GM23248 (cell line): ENCODE measurements around the gene CARMIL1. TPM values are rescaled to one million over a fixed set of nuclear protein-coding genes. Genes with fewer than 3 reads are reported as not detected.
A peak's percentile ranks its signal among the peaks of the same experiment; 100 is the strongest.

ENCODE experiments used
- DNase-seq: peaks from one replicate; pipeline ENCODE4 v3.0.0-alpha.2; 2015
- H2AFZ ChIP-seq: fragments of 200-600 bp; sonication (generic); 2 replicates; pipeline ENCODE4 v1.6.1; 2016; ENCODE audit warnings: antibody characterized with exemption
- H3F3A ChIP-seq: fragments of 200-600 bp; sonication (generic); 2 replicates; pipeline ENCODE4 v1.6.1; 2016; ENCODE audit warnings: mild to moderate bottlenecking, antibody characterized with exemption, mixed run types; ENCODE audit not compliant: insufficient read depth
- H3K27ac ChIP-seq: fragments of 200-600 bp; sonication (generic); 2 replicates; pipeline ENCODE4 v1.5.1; 2016; ENCODE audit warnings: mild to moderate bottlenecking
- H3K27me3 ChIP-seq: fragments of 200-600 bp; sonication (generic); replicated peaks from 2 replicates; pipeline ENCODE4 v1.6.1; 2016; ENCODE audit warnings: mild to moderate bottlenecking; ENCODE audit not compliant: insufficient read depth
- H3K36me3 ChIP-seq: fragments of 200-600 bp; sonication (generic); 2 replicates; pipeline ENCODE4 v1.6.1; 2016; ENCODE audit warnings: low read depth, mild to moderate bottlenecking
- H3K4me1 ChIP-seq: fragments of 200-600 bp; sonication (generic); 2 replicates; pipeline ENCODE4 v1.6.1; 2016; ENCODE audit warnings: mild to moderate bottlenecking; ENCODE audit not compliant: insufficient read depth
- H3K4me2 ChIP-seq: fragments of 200-600 bp; sonication (generic); one replicate; pipeline ENCODE4 v1.6.1; 2016; ENCODE audit warnings: mild to moderate bottlenecking; ENCODE audit not compliant: unreplicated experiment
- H3K4me3 ChIP-seq: fragments of 200-600 bp; sonication (generic); 2 replicates; pipeline ENCODE4 v1.5.1; 2016; ENCODE audit warnings: mild to moderate bottlenecking
- H3K79me2 ChIP-seq: fragments of 200-600 bp; sonication (generic); 2 replicates; pipeline ENCODE4 v1.6.1; 2016; ENCODE audit warnings: mild to moderate bottlenecking; ENCODE audit not compliant: insufficient read depth
- H3K9ac ChIP-seq: fragments of 200-600 bp; sonication (generic); 2 replicates; pipeline ENCODE4 v1.6.1; 2016; ENCODE audit warnings: mild to moderate bottlenecking
- H3K9me2 ChIP-seq: fragments of 200-600 bp; sonication (generic); 2 replicates; pipeline ENCODE4 v1.6.1; 2016; ENCODE audit warnings: mixed run types, mild to moderate bottlenecking, moderate library complexity; ENCODE audit not compliant: insufficient read depth
- H3K9me3 ChIP-seq: fragments of 200-600 bp; sonication (generic); one replicate; pipeline ENCODE4 v1.6.1; 2017; ENCODE audit warnings: low read depth
- H4K20me1 ChIP-seq: fragments of 200-600 bp; sonication (generic); 2 replicates; pipeline ENCODE4 v1.6.0; 2016; ENCODE audit not compliant: insufficient read depth
- EZH2 ChIP-seq: fragments of 200-600 bp; sonication (generic); IDR thresholded peaks from 2 replicates; pipeline ENCODE4 v1.6.1; 2018; ENCODE audit warnings: antibody characterized with exemption, mild to moderate bottlenecking; ENCODE audit not compliant: insufficient read depth, poor library complexity, severe bottlenecking
- EZH2phosphoT487 ChIP-seq: fragments of 200-600 bp; sonication (generic); IDR thresholded peaks from 2 replicates; pipeline ENCODE4 v1.6.1; 2018; ENCODE audit warnings: antibody characterized with exemption, moderate library complexity, mild to moderate bottlenecking, low read depth; ENCODE audit not compliant: insufficient read depth
- WGBS, 2 experiments: methylation state at CpG; one replicate each; pipeline ENCODE4 v1.1.6; 2015 to 2017; ENCODE audit warnings: low lambda C conversion rate in 2 of 2, low coverage in 1 of 2; ENCODE audit errors: missing lambda C conversion rate in 2 of 2; 5-methylcytosine and 5-hydroxymethylcytosine counted together
- in situ Hi-C: fragments of 300-500 bp; cut with MboI; formaldehyde crosslinking; loops from 2 replicates; pipeline ENCODE4 v1.15.0; 2020
- polyA plus RNA-seq: library from polyadenylated mRNA; unstranded; fragments of >200 nt; fragmentation: Nextera tagmentation; extraction: Ambion mirVana; gene quantifications from 2 replicates; pipeline ENCODE4 v1.2.1, GENCODE V29; 2016
- total RNA-seq: library from RNA; depleted of rRNA; stranded (reverse); fragments of >200 nt; shearing (Covaris generic); gene quantifications from 2 replicates; pipeline ENCODE4 v1.2.3, GENCODE V29; 2014

The CARMIL1 gene
- total and polyA plus RNA-seq, 2 experiments from 2014 or later = 10.9 to 11.0 TPM

DNA sequence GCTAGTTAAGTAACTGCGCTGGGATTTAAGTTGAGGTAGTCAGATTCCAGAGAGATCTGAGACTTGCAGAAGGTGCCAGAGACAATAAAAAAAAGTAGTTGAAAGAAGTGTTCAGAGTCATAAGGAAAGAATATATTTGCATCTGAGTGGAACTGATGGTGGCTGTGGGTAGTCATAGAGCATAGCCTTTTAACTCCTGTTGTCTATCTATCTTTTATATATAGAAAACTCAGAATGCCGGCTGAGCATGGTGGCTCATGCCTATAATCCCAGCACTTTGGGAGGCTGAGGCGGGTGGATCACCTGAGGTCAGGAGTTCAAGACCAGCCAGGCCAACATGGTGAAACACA lies 62.0 kb downstream of the CARMIL1 start:
- WGBS, 2 experiments = 86 to 99% methylated on average over 3 of the region's 3 CpGs

DNA sequence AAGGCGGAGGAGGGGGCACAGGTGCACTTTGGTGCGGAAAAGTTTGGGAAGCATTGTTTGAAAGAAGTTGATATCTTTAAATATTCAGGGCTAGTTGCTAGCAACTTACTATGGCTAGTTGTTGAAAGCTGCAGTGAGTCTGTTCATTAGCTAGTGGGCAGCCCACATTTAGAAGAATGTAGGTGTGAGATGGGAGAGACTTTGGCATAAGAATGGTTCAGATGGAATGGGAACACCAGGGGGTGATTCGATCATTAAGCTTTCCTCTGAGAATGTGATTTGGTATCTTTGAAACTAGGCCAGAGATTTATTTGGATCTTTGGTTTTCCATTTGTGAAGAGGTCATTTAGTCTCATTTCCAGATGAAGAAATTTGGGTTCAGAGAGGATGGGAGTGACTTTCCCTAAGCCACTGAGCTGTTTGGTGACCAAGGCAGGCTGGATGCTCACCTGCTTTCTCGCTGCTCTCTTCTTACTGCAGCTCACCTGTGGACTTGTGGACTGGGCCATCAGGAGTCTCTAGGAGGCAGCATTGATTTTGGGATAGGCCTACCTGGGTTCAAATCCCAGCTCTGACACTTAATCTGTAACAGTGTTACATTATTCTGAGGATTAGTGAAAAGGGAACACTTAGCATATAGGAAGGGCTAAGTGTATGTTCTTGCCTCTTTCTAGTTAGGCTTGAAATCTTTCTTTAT lies 62.9 kb downstream of the CARMIL1 start:
- H4K20me1 ChIP-seq = no peaks in the 10 kb centered on the region
- WGBS, 2 experiments = 97 to 98% methylated on average over 4 of the region's 4 CpGs
- TF ChIP-seq EZH2 (no peak), EZH2phosphoT487 (no peak)
- no peak overlapping the region for H2AFZ ChIP-seq
- H3K27me3 ChIP-seq = no peaks in the 10 kb centered on the region
- no peak for DNase-seq
- in situ Hi-C loops = no loop called here
- no peak overlapping the region; the same call in 1 of the 2 replicates for H3K9ac ChIP-seq
- no peaks in the 10 kb centered on the region for H3K9me2 ChIP-seq
- peaks cover 8% of the 10 kb centered on the region; the same call in 1 of the 2 replicates for H3K4me1 ChIP-seq
- peaks cover 5% of the 10 kb centered on the region; the same call in 1 of the 2 replicates for H3K79me2 ChIP-seq
- no peaks in the 10 kb centered on the region for H3K36me3 ChIP-seq
- H3K27ac ChIP-seq = 0 out of 2 replicates have a peak overlapping the region, but pooled peaks have one; percentile 5
- no peak overlapping the region for H3K4me2 ChIP-seq
- no peak overlapping the region for H3K4me3 ChIP-seq
- H3F3A ChIP-seq = peaks cover 7% of the 10 kb centered on the region; the same call in 1 of the 2 replicates
- no peaks in the 10 kb centered on the region for H3K9me3 ChIP-seq

More for the DNA sequence above, 62.0 kb downstream of the CARMIL1 start:
- no peak overlapping the region for H3K9ac ChIP-seq
- H3K4me3 ChIP-seq = no peak overlapping the region
- no peaks in the 10 kb centered on the region for H3K36me3 ChIP-seq
- no peak overlapping the region for H2AFZ ChIP-seq
- no peak for DNase-seq
- peaks cover 11% of the 10 kb centered on the region; the same call in 1 of the 2 replicates for H3F3A ChIP-seq
- no peaks in the 10 kb centered on the region for H3K27me3 ChIP-seq
- H3K4me1 ChIP-seq = peaks cover 8% of the 10 kb centered on the region; the same call in 1 of the 2 replicates
- TF ChIP-seq EZH2phosphoT487 = no peak
- no peak for TF ChIP-seq EZH2
- H3K79me2 ChIP-seq = peaks cover 5% of the 10 kb centered on the region; the same call in 1 of the 2 replicates
- H4K20me1 ChIP-seq = no peaks in the 10 kb centered on the region
- no peak overlapping the region for H3K27ac ChIP-seq
- no peaks in the 10 kb centered on the region for H3K9me2 ChIP-seq
- H3K9me3 ChIP-seq = no peaks in the 10 kb centered on the region
- no peak overlapping the region for H3K4me2 ChIP-seq
- in situ Hi-C loops = no loop called here

DNA sequence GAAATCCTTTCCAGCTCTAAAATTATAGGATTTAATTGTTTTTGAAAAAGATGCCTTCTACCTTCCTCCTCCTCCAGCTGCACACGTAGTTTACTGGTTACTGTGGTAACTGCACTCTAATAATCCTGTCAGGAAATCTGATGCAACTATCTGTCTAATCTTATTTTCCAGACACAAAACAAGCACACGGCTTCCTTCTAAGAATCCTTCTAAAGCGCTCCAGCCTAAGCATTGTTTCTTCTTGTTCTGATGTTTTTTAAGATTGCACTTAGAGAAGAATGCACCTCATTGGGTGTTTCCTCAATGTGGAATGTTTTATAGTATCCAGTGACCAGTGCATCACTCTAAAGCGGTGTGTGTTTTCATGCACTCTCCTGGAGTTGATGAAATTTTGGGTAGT lies 63.6 kb downstream of the CARMIL1 start:
- Histone ChIP-seq H3F3A (0 out of 2 replicates have a peak, but pooled peaks cover 4% of the 10 kb centered on the region), H3K79me2 (peaks cover 5% of the 10 kb centered on the region; the same call in 1 of the 2 replicates), H4K20me1 (no peaks in the 10 kb centered on the region), H2AFZ (0 out of 2 replicates have a peak overlapping the region, but pooled peaks have one; percentile 30), H3K36me3 (no peaks in the 10 kb centered on the region), H3K27ac (0 out of 2 replicates have a peak overlapping the region, but pooled peaks have one; percentile 5), H3K4me3 (0 out of 2 replicates have a peak overlapping the region, but pooled peaks have one; percentile 3), H3K27me3 (no peaks in the 10 kb centered on the region), H3K9me3 (no peaks in the 10 kb centered on the region), H3K9me2 (no peaks in the 10 kb centered on the region), H3K9ac (no peak overlapping the region; the same call in 1 of the 2 replicates), H3K4me2 (peak overlapping the region; percentile 46), H3K4me1 (0 out of 2 replicates have a peak, but pooled peaks cover 8% of the 10 kb centered on the region)
- 33 to 36% methylated on average over 4 of the region's 4 CpGs for WGBS, 2 experiments
- peak; percentile 71 for DNase-seq
- in situ Hi-C loops = no loop called here
- TF ChIP-seq EZH2phosphoT487 (no peak), EZH2 (no peak)

DNA sequence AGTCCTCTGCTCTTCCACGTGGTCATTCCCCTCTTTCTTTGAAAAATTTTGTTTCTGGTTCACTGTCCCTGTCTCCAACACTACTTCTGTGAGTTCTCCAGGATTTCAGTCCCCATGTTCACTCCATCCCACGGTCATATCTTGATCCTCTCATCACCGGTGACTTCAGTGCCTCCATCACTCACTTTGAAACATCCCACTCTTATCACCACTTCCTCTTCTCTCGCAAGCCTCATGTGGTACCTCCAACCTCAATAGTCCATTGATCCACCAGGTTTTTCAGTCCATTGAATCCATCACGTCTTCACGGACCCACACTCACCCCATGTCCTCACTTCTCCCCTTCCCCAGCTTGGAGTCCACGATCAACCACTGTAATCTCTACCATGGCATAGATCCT lies 64.8 kb downstream of the CARMIL1 start:
- peaks cover 5% of the 10 kb centered on the region; the same call in 1 of the 2 replicates for H3K79me2 ChIP-seq
- no peak overlapping the region for H2AFZ ChIP-seq
- H3K36me3 ChIP-seq = no peaks in the 10 kb centered on the region
- no peaks in the 10 kb centered on the region for H3K9me2 ChIP-seq
- 79 to 83% methylated on average over 7 of the region's 7 CpGs for WGBS, 2 experiments
- H3K9ac ChIP-seq = no peak overlapping the region
- H3K4me3 ChIP-seq = no peak overlapping the region
- H3K27me3 ChIP-seq = no peaks in the 10 kb centered on the region
- 0 out of 2 replicates have a peak, but pooled peaks cover 8% of the 10 kb centered on the region for H3K4me1 ChIP-seq
- H3K9me3 ChIP-seq = no peaks in the 10 kb centered on the region
- no peak overlapping the region for H3K4me2 ChIP-seq
- H4K20me1 ChIP-seq = no peaks in the 10 kb centered on the region
- no peak overlapping the region for H3K27ac ChIP-seq
- TF ChIP-seq EZH2phosphoT487 = no peak
- no peak for TF ChIP-seq EZH2
- H3F3A ChIP-seq = 0 out of 2 replicates have a peak, but pooled peaks cover 4% of the 10 kb centered on the region
- in situ Hi-C loops = no loop called here
- no peak for DNase-seq
